Stimulated activated CD4-positive, alpha-beta T cell treated with anti-CD3 and anti-CD28 coated beads, Interleukin-4, amount 100 ng/mL, for 1 hour (primary cell): Measurements from ENCODE around the gene MAP3K14.

Experiments
- DNase-seq: peaks from one replicate; pipeline ENCODE4 v3.0.0-alpha.2; 2020

The MAP3K14 gene

GRCh38 chr17:45277216-45277849, 39.5 kb downstream of the MAP3K14 start:
- peak; percentile 92 for DNase-seq

GRCh38 chr17:45276031-45276430, 40.8 kb downstream of the MAP3K14 start:
- no peak for DNase-seq

- DNase-seq = no peak
These were observed 42.8 kb downstream of the MAP3K14 start for GRCh38 chr17:45274033-45274432.

- no peak for DNase-seq
These were observed 43.3 kb downstream of the MAP3K14 start for GRCh38 chr17:45273551-45273957.

- no peak for DNase-seq
These were observed 45.2 kb downstream of the MAP3K14 start for GRCh38 chr17:45271603-45272002.

- peak; percentile 64 for DNase-seq
These were observed 45.9 kb downstream of the MAP3K14 start for GRCh38 chr17:45270828-45271418.

GRCh38 chr17:45269912-45270311, 46.9 kb downstream of the MAP3K14 start:
- no peak for DNase-seq

GRCh38 chr17:45267436-45268055, 49.3 kb downstream of the MAP3K14 start:
- DNase-seq = no peak

- DNase-seq = no peak
These were observed 50.4 kb downstream of the MAP3K14 start for GRCh38 chr17:45266372-45266926.

GRCh38 chr17:45265821-45266220, 51.0 kb downstream of the MAP3K14 start:
- no peak for DNase-seq

- DNase-seq = no peak
These were observed 51.8 kb downstream of the MAP3K14 start for GRCh38 chr17:45264988-45265387.

GRCh38 chr17:45264430-45264829, 52.4 kb downstream of the MAP3K14 start:
- DNase-seq = no peak

- no peak for DNase-seq
These were observed 53.4 kb downstream of the MAP3K14 start for GRCh38 chr17:45263477-45263860.

- DNase-seq = no peak
These were observed 54.0 kb downstream of the MAP3K14 start for GRCh38 chr17:45262516-45263476.

- peak; percentile 68 for DNase-seq
These were observed 55.0 kb downstream of the MAP3K14 start, which contains the start of gene SPATA32 for GRCh38 chr17:45261577-45262515. SPATA32 (minus strand) TSS chr17:45262094; CDS start chr17:45262016, 78 bp downstream.

GRCh38 chr17:45260204-45260783, 56.5 kb downstream of the MAP3K14 start:
- no peak for DNase-seq

- DNase-seq = no peak
These were observed 57.8 kb downstream of the MAP3K14 start for GRCh38 chr17:45258981-45259380.

GRCh38 chr17:45257115-45257514, 59.7 kb downstream of the MAP3K14 start:
- DNase-seq = no peak

- no peak for DNase-seq
These were observed 60.5 kb downstream of the MAP3K14 start for GRCh38 chr17:45256114-45256966.

- DNase-seq = no peak
These were observed 61.5 kb downstream of the MAP3K14 start for GRCh38 chr17:45255358-45255757.
